Stimulated activated CD8-positive, alpha-beta memory T cell treated with anti-CD3 and anti-CD28 coated beads, Interleukin-4, amount 100 ng/mL, for 4 hours (primary cell): ENCODE data around the gene LTK.
"Not testable (repeated sequence)": the region's sequence is repeated elsewhere in the genome, so short reads cannot be mapped to it uniquely, and the experiment has no call there.

Source experiments
- DNase-seq, 2 donors: peaks; one replicate each; pipeline ENCODE4 v3.0.0-alpha.2; 2020; ENCODE audit warnings: low read depth in 2 of 2, low spot score in 1 of 2

LTK gene

GRCh38 chr15:41480396-41481140, 33.1 kb downstream of the LTK start:
- DNase-seq = no peak

GRCh38 chr15:41476416-41477048, 37.1 kb downstream of the LTK start:
- DNase-seq = no peak

GRCh38 chr15:41474941-41475340, 38.7 kb downstream of the LTK start:
- no peak for DNase-seq

- DNase-seq = no peak
These were observed 39.2 kb downstream of the LTK start for GRCh38 chr15:41474436-41474835.

GRCh38 chr15:41473418-41473817, 40.2 kb downstream of the LTK start:
- no peak for DNase-seq

DNA sequence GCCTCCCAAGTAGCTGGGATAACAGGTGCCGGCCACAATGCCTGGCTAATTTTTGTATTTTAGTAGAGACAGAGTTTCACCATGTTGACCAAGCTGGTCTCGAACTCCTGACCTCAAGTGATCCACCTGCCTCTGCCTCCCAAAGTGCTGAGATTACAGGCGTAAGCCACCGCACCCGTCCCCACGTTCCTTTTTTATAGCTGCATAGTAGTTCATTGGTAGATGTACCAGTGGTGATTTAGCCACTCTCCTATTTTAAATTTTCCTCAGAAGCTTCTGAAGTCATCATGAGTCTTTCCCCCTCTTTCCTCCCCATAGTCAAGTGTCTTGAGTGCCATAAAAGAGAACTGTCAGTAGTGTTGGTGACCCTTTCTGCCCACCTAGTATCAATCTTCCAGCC, 44.0 kb downstream of the LTK start:
- not testable (repeated sequence) for DNase-seq

DNA sequence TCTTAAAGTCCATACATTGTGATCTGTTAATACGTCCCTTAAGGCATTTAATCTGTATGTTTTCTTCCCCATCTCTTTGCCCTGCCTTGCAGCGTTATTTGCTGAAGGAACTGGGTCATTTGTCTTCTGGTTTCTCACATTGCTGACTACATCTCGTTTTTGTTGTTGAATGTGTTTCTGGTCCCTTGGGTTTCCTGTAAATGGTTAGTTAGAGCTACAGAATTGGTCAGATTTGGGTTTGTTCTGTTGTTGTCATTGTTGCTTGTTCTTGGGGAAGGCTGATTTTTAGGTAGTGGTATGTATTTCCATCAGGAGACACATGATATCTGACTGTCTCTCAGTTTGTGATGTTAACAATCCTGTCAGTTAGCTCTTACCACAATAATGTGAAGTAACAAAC, 46.9 kb downstream of the LTK start:
- DNase-seq = no peak

GRCh38 chr15:41465822-41466421, 47.7 kb downstream of the LTK start:
- no peak for DNase-seq

- no peak for DNase-seq
These were observed 48.6 kb downstream of the LTK start for GRCh38 chr15:41464889-41465580.

DNA sequence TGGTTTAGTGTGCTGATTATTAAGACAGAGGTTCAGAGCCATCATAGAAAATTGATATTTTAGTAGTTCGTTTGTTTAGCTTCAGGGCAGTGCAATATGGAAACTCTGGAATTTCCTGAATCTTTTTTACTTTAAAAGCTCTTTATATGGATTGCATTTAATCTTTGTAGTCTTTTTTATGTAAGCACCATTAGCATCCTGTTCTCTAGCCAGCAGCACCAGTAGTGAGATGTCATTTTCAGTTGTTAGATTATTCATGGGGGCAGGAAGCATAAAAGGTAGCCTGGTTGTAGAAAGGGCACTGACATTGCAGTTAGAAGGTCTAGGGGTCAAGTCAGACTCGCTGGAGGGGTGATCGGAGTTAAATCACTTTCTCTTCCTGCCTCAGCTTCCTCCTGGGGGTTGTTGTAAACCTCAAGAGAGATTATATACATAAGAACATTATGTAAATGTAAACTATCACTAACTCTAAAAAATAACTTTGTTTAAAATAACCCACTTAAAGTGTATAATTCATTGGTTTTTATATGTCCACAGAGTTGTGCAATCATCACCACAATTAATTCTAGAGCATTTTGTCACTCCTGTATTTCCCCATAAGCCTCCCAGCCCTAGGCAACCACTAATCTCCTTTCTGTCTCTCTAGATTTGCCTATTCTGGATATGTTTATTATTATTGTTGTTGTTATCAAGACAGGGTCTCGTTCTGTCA, 51.4 kb downstream of the LTK start:
- no peak for DNase-seq
